Keratinocyte (primary cell): ENCODE results near the gene NDUFC2. TPM values are rescaled to one million over a fixed set of nuclear protein-coding genes. Genes with fewer than 3 reads are reported as not detected.

Experiments
- DNase-seq: peaks from one replicate; pipeline ENCODE4 v3.0.0-alpha.2; 2011; ENCODE audit warnings: low read depth, missing footprints, low spot score
- FAIRE-seq: peaks from 2 replicates; lab custom pipeline; 2011; peaks lifted over from hg19 to GRCh38; lab: Jason Lieb, UNC
- H2AFZ ChIP-seq: 2 replicates; pipeline ENCODE4 v1.6.0; 2012; ENCODE audit warnings: low read length, control low read depth, inconsistent platforms; ENCODE audit not compliant: control insufficient read depth
- H3K27ac ChIP-seq: 2 replicates; pipeline ENCODE4 v1.5.1; 2011; ENCODE audit warnings: low read length; ENCODE audit not compliant: control insufficient read depth, insufficient read depth
- H3K27me3 ChIP-seq: 3 replicates; pipeline ENCODE4 v1.6.0; 2011; ENCODE audit warnings: low read length; ENCODE audit not compliant: control insufficient read depth, insufficient read depth; ENCODE audit errors: extremely low read depth
- H3K36me3 ChIP-seq, 2 experiments: 2 replicates in 1 of 2; 3 replicates in 1 of 2; pipeline ENCODE4 v1.5.1; 2011; ENCODE audit warnings: low read length in 2 of 2, mild to moderate bottlenecking in 1 of 2; ENCODE audit not compliant: control insufficient read depth in 2 of 2, insufficient read depth in 2 of 2; ENCODE audit errors: extremely low read depth in 1 of 2
- H3K4me1 ChIP-seq: 3 replicates; pipeline ENCODE4 v1.5.1; 2011; ENCODE audit warnings: low read length; ENCODE audit not compliant: control insufficient read depth, insufficient read depth; ENCODE audit errors: extremely low read depth
- H3K4me2 ChIP-seq: 3 replicates; pipeline ENCODE4 v1.6.0; 2011; ENCODE audit warnings: low read depth, low read length; ENCODE audit not compliant: control insufficient read depth, insufficient read depth; ENCODE audit errors: extremely low read depth
- H3K4me3 ChIP-seq, 3 experiments: fragments of 200-600 bp in 1 of 3; sonication (generic) in 1 of 3; 2 replicates in 2 of 3; 3 replicates in 1 of 3; pipeline ENCODE4 v1.5.1; 2011 to 2016; ENCODE audit warnings: low read length in 3 of 3, mild to moderate bottlenecking in 3 of 3, control low read depth in 2 of 3, inconsistent platforms in 1 of 3, low read depth in 1 of 3, mixed read lengths in 1 of 3, mixed run types in 1 of 3, moderate library complexity in 1 of 3; ENCODE audit not compliant: control insufficient read depth in 2 of 3, insufficient read depth in 2 of 3; ENCODE audit errors: extremely low read depth in 1 of 3
- H3K79me2 ChIP-seq: 2 replicates; pipeline ENCODE4 v1.6.0; 2012; ENCODE audit warnings: low read length; ENCODE audit not compliant: control insufficient read depth, insufficient read depth
- H3K9ac ChIP-seq: 3 replicates; pipeline ENCODE4 v1.6.0; 2011; ENCODE audit warnings: low read length; ENCODE audit not compliant: control insufficient read depth, insufficient read depth; ENCODE audit errors: extremely low read depth
- H3K9me1 ChIP-seq: 3 replicates; pipeline ENCODE4 v1.6.0; 2011; ENCODE audit warnings: low read length; ENCODE audit not compliant: control insufficient read depth, insufficient read depth; ENCODE audit errors: extremely low read depth
- H3K9me3 ChIP-seq: 2 replicates; pipeline ENCODE4 v1.5.1; 2012; ENCODE audit warnings: low read depth, low read length; ENCODE audit not compliant: control insufficient read depth
- H4K20me1 ChIP-seq: 3 replicates; pipeline ENCODE4 v1.6.0; 2011; ENCODE audit warnings: low read length; ENCODE audit not compliant: control insufficient read depth, insufficient read depth; ENCODE audit errors: extremely low read depth
- EZH2 ChIP-seq: IDR thresholded peaks from one replicate; pipeline ENCODE4 v1.6.1; 2012; ENCODE audit warnings: inconsistent platforms, mild to moderate bottlenecking, low read length, moderate library complexity
- dilution Hi-C: fragments of 300-500 bp; cut with MboI; formaldehyde crosslinking; loops from one replicate; pipeline ENCODE4 v1.7.0; 2020; ENCODE audit warnings: low sequenced_read_pairs; ENCODE audit not compliant: extremely low pct_ligation_motif_present
- polyA plus RNA-seq, 5 experiments: library from polyadenylated mRNA; depleted of rRNA in 3 of 5; stranded (reverse) in 3 of 5; stranded (forward) in 1 of 5; unstranded in 1 of 5; fragments of >200 nt; gene quantifications; 1 replicate in 1 of 5; 2 replicates in 3 of 5; 3 replicates in 1 of 5; pipeline versions ENCODE4 v1.2.1 to v1.2.3, GENCODE V29; 2011 to 2012; ENCODE audit warnings: missing spikeins in 2 of 5, low read depth in 1 of 5, low replicate concordance in 1 of 5
- TF ChIP-seq, protein P1 (sequence below), 3 experiments: IDR thresholded peaks in 1 of 3; conservative IDR thresholded peaks in 1 of 3; optimal IDR thresholded peaks in 1 of 3; 2 replicates in 2 of 3; 3 replicates in 1 of 3; pipeline versions ENCODE3 to v1.5.1; 2011; ENCODE audit warnings: low read length in 3 of 3, mild to moderate bottlenecking in 3 of 3, moderate library complexity in 2 of 3, control low read depth in 1 of 3, inconsistent platforms in 1 of 3; ENCODE audit not compliant: insufficient read depth in 2 of 3; ENCODE audit errors: extremely low read depth in 1 of 3

Gene NDUFC2
- polyA plus RNA-seq, 1 donor (not counting 4 experiments of a cell fraction or from before 2014, with no cell fraction given), result 150 TPM

DNA sequence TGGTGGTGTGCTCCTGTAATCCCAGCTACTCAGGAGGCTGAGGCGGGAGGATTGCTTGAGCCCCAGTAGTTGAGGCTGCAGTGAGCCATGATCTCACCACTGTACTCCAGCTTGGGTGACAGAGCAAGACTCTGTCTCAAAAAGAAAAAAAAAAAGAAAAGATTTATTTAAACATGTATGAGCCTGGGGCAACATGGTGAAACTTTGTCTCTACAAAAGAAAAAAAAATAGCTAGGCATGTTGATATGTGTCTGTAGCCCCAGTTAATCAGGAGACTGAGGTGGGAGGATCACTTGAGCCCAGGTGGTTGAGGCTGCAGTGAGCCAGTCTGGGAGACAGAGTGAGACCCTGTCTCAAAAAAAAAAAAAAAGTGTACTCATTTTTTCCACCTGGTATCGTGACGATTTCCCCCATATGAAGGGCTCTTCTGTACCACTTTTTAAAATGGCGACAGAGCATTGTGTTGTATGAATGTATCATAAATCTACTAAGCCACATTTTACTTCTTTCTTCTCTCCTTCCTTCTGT, 40.2 kb downstream of the NDUFC2 start:
- Histone ChIP-seq H3K4me2 (peak overlapping the region; percentile 75), H3K27ac (peak overlapping the region; percentile 57)
- dilution Hi-C loops, result no loop called here

DNA sequence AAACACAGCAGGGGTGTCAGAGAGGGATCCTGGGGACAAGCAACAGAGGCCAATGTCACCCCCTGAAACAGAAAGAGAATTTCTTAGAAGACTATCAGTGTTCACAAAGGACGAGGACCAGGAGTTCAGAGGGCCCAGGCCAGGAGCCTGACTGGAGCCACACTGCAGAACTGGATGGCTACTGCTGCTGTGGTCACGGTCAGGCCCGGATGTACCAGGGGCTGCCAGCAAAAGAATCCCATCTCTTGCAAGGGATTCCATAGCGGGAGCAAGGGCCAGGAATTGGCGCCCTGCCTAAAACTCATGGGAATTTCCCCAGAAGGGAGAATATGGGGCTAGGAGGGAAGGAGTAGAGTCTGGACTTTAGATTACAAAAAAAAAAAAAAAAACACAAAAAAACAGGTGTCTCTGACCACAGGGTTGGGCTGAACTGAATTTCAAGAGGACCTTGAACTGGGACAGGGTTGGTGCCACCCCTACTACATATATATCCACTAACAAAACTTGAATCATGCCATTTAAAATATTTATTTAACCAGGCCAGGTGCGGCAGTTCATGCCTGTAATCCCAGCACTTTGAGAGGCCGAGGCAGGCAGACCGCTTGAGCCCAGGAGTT, 40.9 kb downstream of the NDUFC2 start:
- DNase-seq (no peak), FAIRE-seq (no peak)
- H3K4me3 ChIP-seq, result no peak overlapping the region
- no peaks in the 10 kb centered on the region for H3K27me3 ChIP-seq
- no peak overlapping the region for H3K27ac ChIP-seq
- TF ChIP-seq, protein P1, sequence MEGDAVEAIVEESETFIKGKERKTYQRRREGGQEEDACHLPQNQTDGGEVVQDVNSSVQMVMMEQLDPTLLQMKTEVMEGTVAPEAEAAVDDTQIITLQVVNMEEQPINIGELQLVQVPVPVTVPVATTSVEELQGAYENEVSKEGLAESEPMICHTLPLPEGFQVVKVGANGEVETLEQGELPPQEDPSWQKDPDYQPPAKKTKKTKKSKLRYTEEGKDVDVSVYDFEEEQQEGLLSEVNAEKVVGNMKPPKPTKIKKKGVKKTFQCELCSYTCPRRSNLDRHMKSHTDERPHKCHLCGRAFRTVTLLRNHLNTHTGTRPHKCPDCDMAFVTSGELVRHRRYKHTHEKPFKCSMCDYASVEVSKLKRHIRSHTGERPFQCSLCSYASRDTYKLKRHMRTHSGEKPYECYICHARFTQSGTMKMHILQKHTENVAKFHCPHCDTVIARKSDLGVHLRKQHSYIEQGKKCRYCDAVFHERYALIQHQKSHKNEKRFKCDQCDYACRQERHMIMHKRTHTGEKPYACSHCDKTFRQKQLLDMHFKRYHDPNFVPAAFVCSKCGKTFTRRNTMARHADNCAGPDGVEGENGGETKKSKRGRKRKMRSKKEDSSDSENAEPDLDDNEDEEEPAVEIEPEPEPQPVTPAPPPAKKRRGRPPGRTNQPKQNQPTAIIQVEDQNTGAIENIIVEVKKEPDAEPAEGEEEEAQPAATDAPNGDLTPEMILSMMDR (optimal IDR thresholded peaks at IDR 0.05 in 1 of 3, IDR thresholded peaks at IDR 0.05 in 1 of 3, conservative IDR thresholded peaks at IDR 0.05 in 1 of 3; ENCODE audit: extremely low read depth in 1 of 3, insufficient read depth in 2 of 3, low read length in 3 of 3), result no peak
- no peak for TF ChIP-seq EZH2
- H3K79me2 ChIP-seq, result no peaks in the 10 kb centered on the region
- H2AFZ ChIP-seq, result no peak overlapping the region
- no peaks in the 10 kb centered on the region for H3K9me1 ChIP-seq
- H3K36me3 ChIP-seq, result no peaks in the 10 kb centered on the region
- H3K4me1 ChIP-seq, result peaks cover 19% of the 10 kb centered on the region
- no peaks in the 10 kb centered on the region for H4K20me1 ChIP-seq
- no peaks in the 10 kb centered on the region for H3K9me3 ChIP-seq
- H3K4me2 ChIP-seq, result no peak overlapping the region
- no peak overlapping the region for H3K9ac ChIP-seq
- dilution Hi-C loops, result no loop called here

More for the DNA sequence above, 40.2 kb downstream of the NDUFC2 start:
- H3K9me1 ChIP-seq, result no peaks in the 10 kb centered on the region
- H3K36me3 ChIP-seq, result no peaks in the 10 kb centered on the region
- no peaks in the 10 kb centered on the region for H3K27me3 ChIP-seq
- no peaks in the 10 kb centered on the region for H3K9me3 ChIP-seq
- peaks cover 19% of the 10 kb centered on the region for H3K4me1 ChIP-seq
- DNase-seq, result no peak
- no peaks in the 10 kb centered on the region for H4K20me1 ChIP-seq
- no peaks in the 10 kb centered on the region for H3K79me2 ChIP-seq
- no peak for TF ChIP-seq EZH2
- TF ChIP-seq, protein P1 (optimal IDR thresholded peaks at IDR 0.05 in 1 of 3, IDR thresholded peaks at IDR 0.05 in 1 of 3, conservative IDR thresholded peaks at IDR 0.05 in 1 of 3; ENCODE audit: extremely low read depth in 1 of 3, insufficient read depth in 2 of 3, low read length in 3 of 3), result no peak
- FAIRE-seq, result no peak
- no peak overlapping the region for H3K4me3 ChIP-seq
- no peak overlapping the region for H3K9ac ChIP-seq
- H2AFZ ChIP-seq, result peak overlapping the region; percentile 75
